ENCODE data around the gene BTBD19. TPM values are rescaled to one million over a fixed set of nuclear protein-coding genes. Genes with fewer than 3 reads are reported as not detected.

The BTBD19 gene
- total RNA-seq, 1 donor from 2014 or later, result 1.4 TPM

DNA sequence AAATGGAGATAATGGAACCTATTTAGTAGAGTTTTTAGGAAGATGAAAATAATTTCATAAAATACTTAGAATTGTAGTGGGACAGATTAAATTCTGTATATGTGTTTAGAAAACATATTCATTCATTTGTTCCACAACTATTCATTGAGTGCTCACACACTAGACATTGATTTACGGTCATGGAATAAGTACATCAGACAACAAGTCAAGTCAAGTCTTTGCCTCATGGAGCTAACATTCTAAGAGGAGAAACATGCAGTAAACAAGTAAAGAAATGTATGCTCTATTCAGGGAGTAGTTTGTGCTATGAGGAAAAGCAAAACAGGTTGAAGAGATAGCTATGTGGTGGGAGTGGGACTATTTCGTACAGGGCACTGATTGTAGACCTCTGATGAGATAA, 9.0 kb downstream of the BTBD19 start:
- peaks cover 18% of the 10 kb centered on the region for H3K27me3 Mint-ChIP-seq (ENCODE audit: insufficient read depth, low read depth)
- no peak overlapping the region for H3K4me2 ChIP-seq
- no peaks in the 10 kb centered on the region for H3K79me2 ChIP-seq (ENCODE audit: low read depth)
- H3F3A ChIP-seq (ENCODE audit: low read depth), result peaks cover 31% of the 10 kb centered on the region
- TF ChIP-seq EZH2phosphoT487 (IDR thresholded peaks at IDR 0.05) (no peak), EZH2 (IDR thresholded peaks at IDR 0.05) (no peak)
- TF ChIP-seq, protein P1, sequence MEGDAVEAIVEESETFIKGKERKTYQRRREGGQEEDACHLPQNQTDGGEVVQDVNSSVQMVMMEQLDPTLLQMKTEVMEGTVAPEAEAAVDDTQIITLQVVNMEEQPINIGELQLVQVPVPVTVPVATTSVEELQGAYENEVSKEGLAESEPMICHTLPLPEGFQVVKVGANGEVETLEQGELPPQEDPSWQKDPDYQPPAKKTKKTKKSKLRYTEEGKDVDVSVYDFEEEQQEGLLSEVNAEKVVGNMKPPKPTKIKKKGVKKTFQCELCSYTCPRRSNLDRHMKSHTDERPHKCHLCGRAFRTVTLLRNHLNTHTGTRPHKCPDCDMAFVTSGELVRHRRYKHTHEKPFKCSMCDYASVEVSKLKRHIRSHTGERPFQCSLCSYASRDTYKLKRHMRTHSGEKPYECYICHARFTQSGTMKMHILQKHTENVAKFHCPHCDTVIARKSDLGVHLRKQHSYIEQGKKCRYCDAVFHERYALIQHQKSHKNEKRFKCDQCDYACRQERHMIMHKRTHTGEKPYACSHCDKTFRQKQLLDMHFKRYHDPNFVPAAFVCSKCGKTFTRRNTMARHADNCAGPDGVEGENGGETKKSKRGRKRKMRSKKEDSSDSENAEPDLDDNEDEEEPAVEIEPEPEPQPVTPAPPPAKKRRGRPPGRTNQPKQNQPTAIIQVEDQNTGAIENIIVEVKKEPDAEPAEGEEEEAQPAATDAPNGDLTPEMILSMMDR (IDR thresholded peaks at IDR 0.05), result no peak
- H3K4me3 Mint-ChIP-seq, result peak overlapping the region; percentile 47
- H3K27ac Mint-ChIP-seq, result no peak overlapping the region
- H3K36me3 ChIP-seq, result no peaks in the 10 kb centered on the region
- no peak for DNase-seq (ENCODE audit: low spot score)
- H3K36me3 Mint-ChIP-seq, result peaks cover 9% of the 10 kb centered on the region
- no peak overlapping the region for H3K4me3 ChIP-seq
- H3K9me3 ChIP-seq (ENCODE audit: low read depth), result no peaks in the 10 kb centered on the region
- H3K27me3 ChIP-seq, result no peaks in the 10 kb centered on the region
- no peak overlapping the region for H3K27ac ChIP-seq
- H2AFZ ChIP-seq (replicated peaks), result no peak overlapping the region
- no peak overlapping the region for H3K9ac ChIP-seq
- no peaks in the 10 kb centered on the region for H4K20me1 ChIP-seq (ENCODE audit: low read depth)
- H3K4me1 Mint-ChIP-seq, result peaks cover 37% of the 10 kb centered on the region
- H3K4me1 ChIP-seq, result peaks cover 19% of the 10 kb centered on the region
- peaks cover 11% of the 10 kb centered on the region for H3K9me3 Mint-ChIP-seq

DNA sequence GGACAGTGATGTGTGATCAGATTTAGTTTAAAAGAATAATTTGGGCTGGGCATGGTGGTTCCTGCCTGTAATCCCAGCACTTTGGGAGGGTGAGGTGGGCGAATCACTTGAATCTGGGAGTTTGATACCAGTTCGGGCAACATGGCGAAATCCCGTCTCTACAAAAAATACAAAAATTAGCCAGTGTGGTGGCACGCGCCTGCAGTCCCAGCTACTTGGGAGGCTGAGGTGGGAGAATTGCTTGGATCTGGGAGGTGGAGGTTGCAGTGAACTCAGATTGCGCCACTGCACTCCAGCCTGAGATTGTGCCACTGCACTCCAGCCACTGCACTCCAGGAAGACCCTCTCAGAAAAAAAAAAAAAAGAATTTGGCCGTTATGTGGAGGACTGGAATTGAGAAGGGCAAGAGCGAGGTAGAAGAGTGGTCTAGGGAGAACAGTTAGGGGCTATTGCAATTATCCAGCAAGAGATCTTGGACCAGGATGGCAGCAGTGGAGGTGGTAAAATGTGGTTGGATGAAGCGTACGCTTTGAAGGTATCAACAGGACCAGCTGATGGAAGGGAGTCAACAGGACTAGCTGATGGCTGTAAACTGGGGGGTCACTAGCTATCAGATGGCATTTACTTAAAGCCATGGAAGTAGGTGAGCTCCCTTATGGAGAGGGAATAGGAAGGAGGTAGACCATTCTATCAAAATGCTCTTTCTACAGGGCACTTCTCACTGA, 9.6 kb downstream of the BTBD19 start:
- peaks cover 17% of the 10 kb centered on the region for H3K4me1 ChIP-seq
- peak overlapping the region; percentile 19 for H3K4me3 Mint-ChIP-seq
- H3K4me1 Mint-ChIP-seq, result peaks cover 37% of the 10 kb centered on the region
- H3F3A ChIP-seq (ENCODE audit: low read depth), result peaks cover 31% of the 10 kb centered on the region
- peak overlapping the region; percentile 55 for H3K27ac Mint-ChIP-seq
- H3K79me2 ChIP-seq (ENCODE audit: low read depth), result no peaks in the 10 kb centered on the region
- no peaks in the 10 kb centered on the region for H3K9me3 ChIP-seq (ENCODE audit: low read depth)
- peaks cover 9% of the 10 kb centered on the region for H3K36me3 Mint-ChIP-seq
- H3K36me3 ChIP-seq, result no peaks in the 10 kb centered on the region
- H4K20me1 ChIP-seq (ENCODE audit: low read depth), result no peaks in the 10 kb centered on the region
- peaks cover 18% of the 10 kb centered on the region for H3K27me3 Mint-ChIP-seq (ENCODE audit: insufficient read depth, low read depth)
- H3K27me3 ChIP-seq, result no peaks in the 10 kb centered on the region
- H2AFZ ChIP-seq (replicated peaks), result no peak overlapping the region
- no peak overlapping the region for H3K4me2 ChIP-seq
- H3K4me3 ChIP-seq, result no peak overlapping the region
- peaks cover 11% of the 10 kb centered on the region for H3K9me3 Mint-ChIP-seq
- DNase-seq (ENCODE audit: low spot score), result no peak
- no peak for TF ChIP-seq EZH2phosphoT487 (IDR thresholded peaks at IDR 0.05)
- TF ChIP-seq, protein P1 (IDR thresholded peaks at IDR 0.05), result no peak
- TF ChIP-seq EZH2 (IDR thresholded peaks at IDR 0.05), result no peak
- no peak overlapping the region for H3K27ac ChIP-seq
- H3K9ac ChIP-seq, result no peak overlapping the region

DNA sequence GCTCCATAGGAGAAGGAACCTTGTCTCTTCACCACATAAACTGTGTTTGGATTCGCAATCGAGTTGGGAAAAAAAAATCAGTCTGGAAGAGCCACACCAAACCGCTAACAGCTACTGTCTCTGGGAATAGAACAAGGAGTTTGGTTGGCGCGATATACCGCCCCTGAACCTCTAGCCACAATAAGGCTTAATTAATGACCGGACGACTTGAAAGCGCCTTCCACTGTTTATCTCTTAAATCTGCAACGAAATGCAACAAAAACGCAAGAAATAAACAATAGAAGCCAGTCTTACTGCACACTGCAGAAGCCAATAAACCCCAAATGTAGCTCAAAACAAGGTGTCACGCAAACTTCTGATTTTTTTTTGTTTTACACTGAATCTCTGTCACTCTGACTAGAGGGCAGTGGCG, 10.9 kb downstream of the BTBD19 start:
- TF ChIP-seq, protein P1 (IDR thresholded peaks at IDR 0.05), result no peak
- TF ChIP-seq EZH2phosphoT487 (IDR thresholded peaks at IDR 0.05) (no peak), EZH2 (IDR thresholded peaks at IDR 0.05) (no peak)
- H3K4me1 ChIP-seq, result peaks cover 8% of the 10 kb centered on the region
- DNase-seq (ENCODE audit: low spot score), result peak; percentile 61
- H3K9me3 ChIP-seq (ENCODE audit: low read depth), result no peaks in the 10 kb centered on the region
- H3K27me3 Mint-ChIP-seq (ENCODE audit: insufficient read depth, low read depth), result peaks cover 18% of the 10 kb centered on the region
- H3K4me1 Mint-ChIP-seq, result peaks cover 33% of the 10 kb centered on the region
- peak overlapping the region; percentile 39 for H3K4me3 ChIP-seq
- H3K27ac Mint-ChIP-seq, result peak overlapping the region; percentile 100
- H3K27ac ChIP-seq, result peak overlapping the region; percentile 100
- H2AFZ ChIP-seq (replicated peaks), result no peak overlapping the region
- H3F3A ChIP-seq (ENCODE audit: low read depth), result peaks cover 31% of the 10 kb centered on the region
- no peaks in the 10 kb centered on the region for H3K36me3 ChIP-seq
- H3K79me2 ChIP-seq (ENCODE audit: low read depth), result no peaks in the 10 kb centered on the region
- H3K36me3 Mint-ChIP-seq, result peaks cover 9% of the 10 kb centered on the region
- H3K27me3 ChIP-seq, result no peaks in the 10 kb centered on the region
- peak overlapping the region; percentile 80 for H3K4me3 Mint-ChIP-seq
- peaks cover 11% of the 10 kb centered on the region for H3K9me3 Mint-ChIP-seq
- H3K4me2 ChIP-seq, result peak overlapping the region; percentile 71
- no peaks in the 10 kb centered on the region for H4K20me1 ChIP-seq (ENCODE audit: low read depth)
- no peak overlapping the region for H3K9ac ChIP-seq

Measured in neural progenitor cell (in vitro differentiated cells).